Peyer's patch (tissue), 4 donors: Measurements from ENCODE around the gene SAT1.

Source experiments
- CTCF ChIP-seq, 6 experiments: fragments of 450-650 bp in 4 of 6; fragments of 200-600 bp in 2 of 6; sonication (generic) in 1 of 6; IDR thresholded peaks; one replicate each; pipeline ENCODE4 v1.5.1; 2017 to 2019; ENCODE audit warnings: antibody characterized with exemption in 6 of 6, mild to moderate bottlenecking in 3 of 6, moderate library complexity in 1 of 6
- POLR2A ChIP-seq, 2 donors: fragments of 450-650 bp; IDR thresholded peaks; one replicate each; pipeline ENCODE4 v1.5.1; 2017; ENCODE audit warnings: antibody characterized with exemption in 2 of 2, mild to moderate bottlenecking in 2 of 2, moderate library complexity in 2 of 2

GRCh38 chrX:23766650-23767551 lies 16.1 kb upstream of the SAT1 start:
- no peak for TF ChIP-seq CTCF (IDR thresholded peaks at IDR 0.05)
- TF ChIP-seq POLR2A (IDR thresholded peaks at IDR 0.05): no peak
